Activated CD4-positive, alpha-beta T cell treated with anti-CD3 and anti-CD28 coated beads, Interleukin-10, Interleukin-2, amounts not matched to agents 100 ng/mL and 50 ng/mL, durations not matched to agents 16 hours and 8 hours (primary cell): ENCODE data around the gene SACS.
"Not testable (repeated sequence)": the region's sequence is repeated elsewhere in the genome, so short reads cannot be mapped to it uniquely, and the experiment has no call there.

ENCODE experiments used
- DNase-seq: peaks from one replicate; pipeline ENCODE4 v3.0.0-alpha.2; 2020

SACS gene

DNA sequence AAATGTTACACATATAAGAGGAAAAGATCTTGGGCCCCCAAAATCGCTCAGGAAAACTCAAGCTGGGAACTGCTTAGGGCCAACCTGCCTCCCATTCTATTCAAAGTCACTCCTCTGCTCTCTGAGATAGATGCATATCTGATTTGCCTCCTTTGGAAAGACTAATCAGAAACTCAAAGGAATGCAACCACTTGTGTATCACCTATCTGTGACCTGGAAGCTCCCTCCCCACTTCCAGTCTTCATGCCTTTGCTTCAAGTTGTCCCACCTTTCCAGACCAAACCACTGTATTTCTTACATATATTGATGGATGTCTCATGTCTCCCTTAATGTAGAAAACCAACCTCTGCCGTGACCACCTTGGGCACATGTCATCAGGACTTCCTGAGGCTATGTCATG, 32.3 kb downstream of the SACS start:
- DNase-seq: not testable (repeated sequence)

DNA sequence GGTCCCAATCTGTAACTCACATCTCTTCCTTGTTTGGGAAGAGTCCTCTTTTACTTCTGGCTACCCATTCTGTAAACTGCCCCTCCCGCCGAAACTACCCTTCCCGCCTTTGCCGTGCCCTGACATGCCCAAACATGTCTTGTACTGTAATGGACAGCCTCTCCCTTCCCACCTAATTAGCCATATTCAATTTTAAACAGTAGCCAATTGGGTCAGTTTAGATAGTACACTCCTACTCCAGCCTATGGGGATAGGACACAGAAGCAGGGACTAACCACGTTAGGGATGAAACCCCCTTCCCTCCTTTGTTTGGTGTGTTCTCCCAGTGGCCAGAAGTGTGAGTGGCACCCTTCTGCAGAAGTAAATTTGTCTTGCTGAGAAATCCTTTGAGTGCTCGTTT, 34.2 kb downstream of the SACS start:
- DNase-seq: no peak

DNA sequence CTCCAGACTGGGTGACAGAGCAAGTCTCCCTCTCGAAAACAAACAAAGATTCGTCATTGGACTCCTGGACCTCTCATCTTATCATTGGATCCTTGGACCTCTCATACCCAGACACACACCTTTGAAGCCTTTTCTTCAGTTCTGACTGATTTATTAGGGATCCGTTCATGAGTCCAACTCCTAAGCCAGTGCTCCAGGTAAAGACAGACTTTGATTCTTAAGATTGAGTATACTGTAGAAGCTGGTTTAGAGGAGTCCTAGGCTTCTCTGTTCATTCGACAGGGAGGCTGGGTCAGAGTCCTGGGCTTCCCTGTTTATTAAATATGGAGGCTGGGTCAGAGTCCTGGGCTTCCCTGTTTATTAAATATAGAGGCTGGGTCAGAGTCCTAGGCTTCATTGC, 38.7 kb downstream of the SACS start:
- DNase-seq: no peak

DNA sequence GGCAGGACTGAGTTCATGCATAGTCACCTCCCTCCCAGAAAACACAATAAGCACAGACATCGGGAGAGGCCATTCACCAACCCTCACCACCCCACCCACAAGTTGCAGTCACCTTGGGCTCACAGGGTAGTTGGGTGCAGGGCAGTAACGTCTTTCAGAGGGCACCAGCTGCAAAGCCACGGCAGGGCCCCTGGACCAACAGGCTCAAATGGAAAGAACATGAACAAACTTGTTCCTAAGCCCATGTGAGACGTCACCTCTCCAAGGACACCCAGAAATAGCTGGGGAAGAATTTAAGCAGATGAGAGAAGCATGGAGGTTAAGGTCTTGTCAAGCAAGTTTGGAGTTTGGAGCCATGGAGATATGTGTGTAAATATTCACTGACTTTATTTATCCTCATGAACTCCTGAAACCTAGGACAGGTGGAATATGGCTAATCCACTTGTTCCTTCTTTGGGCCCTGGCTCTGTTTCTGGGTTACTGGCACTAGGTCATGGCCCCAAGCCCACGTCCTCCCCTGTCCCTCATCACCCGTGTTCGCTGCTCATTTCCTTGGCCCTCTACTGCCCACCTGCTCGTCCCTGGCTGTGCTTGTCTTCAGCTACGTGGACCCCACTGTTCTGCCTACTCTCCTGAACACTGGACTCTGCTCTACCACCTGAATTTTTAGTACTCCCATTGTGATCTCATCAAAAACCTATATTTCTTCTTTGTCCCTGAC, 40.4 kb downstream of the SACS start:
- no peak for DNase-seq

DNA sequence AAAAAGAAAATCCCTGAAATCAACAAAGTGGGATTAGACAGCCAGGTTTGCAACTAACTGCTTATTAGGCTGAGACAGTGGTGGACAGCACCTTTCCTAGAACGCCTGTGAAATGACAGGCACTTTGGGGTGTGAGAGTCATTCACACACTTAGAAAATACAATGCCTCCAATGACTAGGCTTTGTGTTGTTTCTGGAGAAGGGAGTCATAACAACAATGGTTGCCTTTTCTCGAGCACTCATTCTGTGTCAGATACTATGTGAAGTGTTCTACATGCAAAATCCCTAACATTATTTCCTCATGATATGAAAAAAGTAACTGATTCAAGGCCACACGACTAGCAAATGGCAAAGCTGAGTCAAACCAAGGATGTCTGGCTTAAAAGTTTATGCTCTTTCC, 41.2 kb downstream of the SACS start:
- no peak for DNase-seq

DNA sequence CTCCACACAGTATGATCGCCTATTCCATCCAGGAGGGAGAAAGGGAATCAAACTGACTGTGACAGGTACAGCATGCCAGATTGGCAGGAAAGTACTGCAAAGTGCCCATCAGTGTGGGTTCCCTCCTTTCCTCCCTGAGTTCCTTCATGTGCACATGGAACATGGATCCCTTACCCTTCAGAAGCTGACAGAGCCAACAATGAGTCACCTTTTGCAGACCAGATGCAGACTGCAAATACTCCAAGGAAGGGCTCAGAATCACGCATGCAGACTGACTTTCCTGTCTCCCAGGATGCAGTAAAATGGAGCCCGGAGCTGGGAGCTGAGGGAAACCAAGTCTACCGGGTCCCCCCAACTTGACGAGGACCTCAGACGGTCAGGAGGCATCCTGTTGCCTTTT, 41.8 kb downstream of the SACS start:
- no peak for DNase-seq

DNA sequence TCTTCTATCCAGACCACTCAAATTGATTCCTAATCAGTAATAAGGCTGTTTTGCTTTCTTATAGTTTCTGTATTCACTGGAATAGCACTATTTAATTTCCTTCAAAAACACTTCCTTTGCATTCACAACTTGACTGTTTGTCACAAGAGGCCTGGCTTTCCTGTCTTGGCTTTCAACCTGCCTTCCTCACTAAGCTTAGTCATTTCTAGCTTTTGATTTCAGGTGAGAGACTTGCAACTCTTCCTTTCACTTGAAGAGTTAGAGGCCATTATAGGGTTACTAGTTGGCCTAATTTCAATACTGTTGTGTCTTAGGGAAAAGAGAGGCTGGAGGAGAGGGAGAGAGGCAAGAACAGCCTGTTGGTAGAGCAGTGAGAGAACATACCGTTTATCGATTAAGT, 47.0 kb downstream of the SACS start:
- peak; percentile 81 for DNase-seq

DNA sequence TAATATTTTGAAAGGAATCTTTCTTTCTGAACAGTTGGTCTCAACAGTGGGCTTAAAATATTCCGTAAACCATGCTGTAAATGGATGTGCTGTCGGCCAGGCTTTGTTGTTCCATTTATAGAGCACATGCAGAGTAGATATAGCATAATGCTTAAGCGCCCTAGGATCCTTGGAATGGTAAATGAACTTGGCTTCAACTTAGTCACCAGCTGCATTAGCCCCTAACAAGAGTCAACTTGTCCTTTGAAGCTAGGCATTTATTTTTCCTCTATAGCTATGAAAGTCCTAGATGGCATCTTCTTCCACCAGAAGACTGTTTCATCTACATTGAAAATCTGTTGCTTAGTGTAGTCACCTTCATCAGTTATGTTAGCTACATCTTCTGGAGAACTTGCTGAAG, 47.6 kb downstream of the SACS start:
- DNase-seq: no peak

DNA sequence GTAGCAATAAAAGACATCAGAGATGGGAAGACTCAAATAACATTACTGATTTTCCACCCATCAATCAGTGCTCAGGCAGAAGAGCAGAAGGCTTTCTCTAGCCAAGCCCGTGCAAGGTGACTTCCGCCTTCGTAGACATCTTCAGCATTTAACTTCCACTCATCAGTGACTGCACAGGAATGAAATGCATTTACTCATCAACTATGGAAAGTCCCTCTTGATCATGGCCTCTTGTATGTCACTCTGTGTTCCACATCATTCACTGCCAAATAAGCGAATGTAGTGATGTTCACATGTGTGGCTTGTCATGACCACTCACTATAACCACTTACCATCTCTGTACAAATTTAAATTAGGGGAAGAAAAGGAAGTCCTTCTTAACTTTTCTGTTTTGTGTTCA, 49.4 kb downstream of the SACS start:
- DNase-seq: peak; percentile 41

DNA sequence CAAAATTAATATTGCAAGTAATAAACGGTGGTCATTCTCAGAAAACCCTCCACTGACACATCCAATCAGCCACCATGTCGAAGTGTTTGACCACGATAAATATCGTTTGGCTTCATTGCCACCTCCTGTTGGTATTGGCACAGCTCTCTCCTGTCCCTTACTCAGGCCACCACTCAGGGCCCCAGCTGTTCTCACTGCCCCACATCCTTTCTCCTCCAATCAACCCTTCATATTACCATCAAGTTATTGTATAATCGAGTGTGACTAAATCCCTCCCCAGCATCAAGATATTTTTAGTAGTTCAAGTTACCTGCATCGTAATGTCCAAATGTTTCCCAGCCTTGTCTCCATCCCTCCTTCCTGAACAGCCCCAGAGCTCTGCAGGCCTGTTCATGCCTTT, 50.4 kb downstream of the SACS start:
- no peak for DNase-seq

DNA sequence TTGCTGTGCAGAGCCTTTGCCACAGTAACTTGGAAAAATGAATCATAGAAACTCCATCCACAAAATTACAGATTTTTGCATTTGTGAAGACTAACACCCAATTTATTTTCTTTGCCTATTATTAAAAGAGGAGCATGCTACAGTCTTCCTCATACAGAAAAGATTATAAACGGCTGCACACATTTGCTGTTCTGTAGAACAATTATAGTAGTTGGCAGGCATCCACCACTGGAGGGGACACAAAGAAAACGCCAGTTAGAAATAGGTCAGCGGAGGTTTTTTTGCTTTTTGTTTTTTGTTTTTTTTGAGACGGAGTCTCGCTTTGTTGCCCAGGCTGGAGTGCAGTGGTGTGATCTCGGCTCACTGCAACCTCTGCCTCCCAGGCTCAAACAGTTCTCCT, 51.6 kb downstream of the SACS start:
- no peak for DNase-seq

DNA sequence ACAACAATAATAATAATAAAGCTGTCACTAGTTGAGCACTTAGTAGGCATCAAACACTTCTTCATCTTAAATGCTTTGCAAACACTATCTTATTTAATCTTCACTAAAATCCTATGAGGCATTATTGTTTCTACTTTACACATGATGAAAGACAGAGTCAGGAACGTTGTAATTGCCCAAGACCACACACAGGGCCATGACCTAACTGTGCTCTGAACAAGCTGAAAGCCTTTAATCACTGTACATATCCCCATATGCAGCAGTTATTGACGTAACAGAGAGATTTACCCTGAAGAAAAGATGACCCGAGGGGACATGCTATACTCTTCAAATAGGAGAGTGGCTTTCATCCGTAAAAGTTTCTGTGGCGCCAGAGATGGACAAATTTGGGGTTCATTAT, 53.0 kb downstream of the SACS start:
- DNase-seq: no peak

DNA sequence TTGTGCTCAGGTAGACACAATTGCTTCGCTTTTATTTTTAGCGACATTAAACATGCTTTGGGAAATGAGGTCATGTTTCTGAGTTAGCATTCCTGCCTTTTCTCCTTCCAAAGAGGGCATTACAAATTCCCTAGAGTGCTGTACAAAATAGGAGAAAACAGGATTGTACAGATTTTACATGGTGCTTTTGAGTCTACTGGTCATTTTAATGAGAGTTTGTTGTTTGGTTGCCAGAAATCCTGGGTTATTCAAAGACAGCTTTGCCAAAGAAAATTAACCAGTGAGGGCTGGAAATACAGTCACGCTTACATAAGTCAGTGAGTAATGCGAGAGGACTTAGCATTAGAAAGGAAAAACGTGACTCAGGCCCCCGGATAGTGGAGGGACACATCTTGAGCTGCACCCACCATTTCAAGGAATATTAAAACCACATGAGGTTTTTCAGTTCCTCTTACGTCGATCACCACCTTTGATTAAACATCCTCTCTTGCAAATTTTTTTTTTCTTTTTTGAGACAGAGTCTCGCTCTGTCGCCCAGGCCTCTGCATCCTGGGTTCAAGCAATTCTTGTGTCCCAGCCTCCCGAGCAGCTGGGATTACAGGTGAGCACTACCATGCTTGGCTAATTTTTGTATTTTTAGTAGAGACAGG, 55.4 kb downstream of the SACS start:
- peak; percentile 76 for DNase-seq

DNA sequence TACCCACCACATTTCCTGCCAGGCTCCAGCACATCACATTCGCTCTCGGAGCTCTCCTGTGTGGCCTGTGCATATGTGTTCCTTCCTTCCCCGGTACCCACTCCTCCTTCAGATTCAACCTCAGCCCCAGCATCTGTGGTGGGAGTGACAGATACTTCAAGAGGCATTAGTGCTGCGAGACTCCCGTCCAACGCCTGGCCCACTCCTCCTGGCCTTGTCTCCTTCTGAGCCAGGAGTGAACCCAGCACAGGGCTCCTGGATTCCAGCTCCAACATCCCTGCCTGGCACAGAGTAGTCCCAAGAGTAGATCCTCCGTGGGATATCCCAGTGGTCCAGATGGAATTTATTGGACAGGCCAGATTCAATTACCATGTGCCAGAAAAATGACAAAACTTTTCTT, 55.9 kb downstream of the SACS start:
- no peak for DNase-seq

DNA sequence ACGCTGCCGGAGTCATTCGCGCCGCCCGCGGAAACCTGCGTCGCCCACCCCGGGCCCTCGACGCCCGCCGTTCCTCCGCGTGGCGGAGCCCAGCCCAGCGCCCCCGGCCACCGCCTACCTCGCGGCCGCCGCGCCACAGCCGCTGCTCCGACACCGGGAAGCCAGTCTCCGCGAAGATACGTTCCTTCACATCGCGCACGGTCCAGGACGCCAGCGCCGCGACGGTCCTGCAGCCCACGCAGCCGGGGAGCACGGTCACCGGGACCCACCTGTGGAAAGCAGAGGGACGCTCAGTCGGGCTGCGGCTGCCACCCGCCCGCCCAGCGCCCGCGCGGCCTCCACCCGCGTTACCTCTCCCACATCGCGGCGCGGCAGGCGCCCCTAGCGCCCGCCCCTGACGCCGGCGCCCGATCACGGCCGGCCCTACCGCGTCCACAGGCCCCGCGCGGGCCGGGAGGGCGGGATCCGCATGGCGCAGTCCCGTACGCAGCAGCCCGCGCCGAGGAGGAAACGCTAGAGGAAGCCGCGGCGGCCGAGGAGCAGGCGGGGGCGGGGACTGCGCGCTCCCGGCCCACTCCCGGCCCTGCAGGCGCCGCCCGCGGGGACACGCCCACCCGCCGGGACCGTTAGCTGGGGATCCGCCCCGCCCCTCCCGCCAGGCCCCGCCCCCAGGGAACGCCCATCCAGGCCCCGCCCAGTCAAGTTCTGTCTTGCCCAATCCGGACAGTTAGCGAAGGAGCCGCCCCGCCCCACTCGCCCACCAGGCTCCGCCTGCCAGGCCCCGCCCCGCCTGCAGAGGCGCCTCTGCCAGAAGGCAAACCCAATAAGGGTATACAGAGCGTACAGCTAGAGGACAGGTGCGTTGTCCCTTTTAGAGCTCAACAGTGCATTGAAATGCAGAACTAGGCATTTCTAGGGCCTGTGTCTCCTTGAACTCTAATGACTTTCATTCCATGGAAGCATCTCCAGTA, 58.2 kb downstream of the SACS start:
- DNase-seq: peak; percentile 97

DNA sequence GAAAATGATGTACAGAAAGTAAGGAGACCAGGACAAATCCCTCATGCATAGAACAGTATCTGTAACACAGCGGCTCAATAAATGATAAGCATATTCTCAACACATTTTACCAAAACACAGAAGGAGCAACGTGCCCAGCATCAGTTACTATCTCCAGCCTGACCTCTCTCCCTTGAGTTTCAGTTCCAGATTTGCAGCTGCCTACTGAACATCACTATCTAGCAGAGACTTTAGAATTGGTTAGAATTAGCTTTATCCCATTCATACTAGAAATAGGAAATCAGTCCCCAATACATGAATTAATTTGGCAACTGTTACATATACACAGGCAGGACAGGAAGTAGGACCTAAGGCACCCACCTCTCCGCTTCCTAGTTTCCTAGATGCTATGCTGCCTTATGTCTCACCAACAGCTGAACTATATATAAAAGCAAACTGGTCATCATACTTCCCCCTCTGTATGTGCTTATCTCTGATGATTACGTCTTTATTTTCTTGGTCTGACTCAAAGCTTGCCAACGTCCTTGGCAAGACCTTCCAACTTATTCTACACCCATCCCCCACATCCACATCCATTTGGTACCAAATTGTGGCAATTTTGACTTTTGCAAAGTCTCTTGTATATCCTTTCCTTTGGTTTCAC, 61.1 kb downstream of the SACS start:
- DNase-seq: peak; percentile 37

DNA sequence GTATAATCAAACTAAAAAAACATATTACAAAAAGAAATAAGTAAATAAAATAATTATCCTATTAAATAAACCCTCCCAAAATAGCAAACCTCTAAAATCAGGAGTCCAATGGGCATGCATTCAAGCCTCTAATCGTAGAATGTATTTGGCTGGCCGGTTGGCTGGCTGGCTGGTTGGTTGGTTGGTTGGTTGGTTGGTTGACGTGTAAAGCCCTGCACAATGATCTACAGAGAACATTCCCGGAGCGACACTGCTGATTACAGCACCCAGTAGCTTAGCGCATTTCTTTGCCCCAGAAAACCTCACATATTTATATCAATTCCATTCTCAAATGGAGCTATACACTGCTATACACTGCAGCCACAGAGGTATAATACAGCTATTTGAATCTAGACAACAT, 65.6 kb downstream of the SACS start:
- no peak for DNase-seq

DNA sequence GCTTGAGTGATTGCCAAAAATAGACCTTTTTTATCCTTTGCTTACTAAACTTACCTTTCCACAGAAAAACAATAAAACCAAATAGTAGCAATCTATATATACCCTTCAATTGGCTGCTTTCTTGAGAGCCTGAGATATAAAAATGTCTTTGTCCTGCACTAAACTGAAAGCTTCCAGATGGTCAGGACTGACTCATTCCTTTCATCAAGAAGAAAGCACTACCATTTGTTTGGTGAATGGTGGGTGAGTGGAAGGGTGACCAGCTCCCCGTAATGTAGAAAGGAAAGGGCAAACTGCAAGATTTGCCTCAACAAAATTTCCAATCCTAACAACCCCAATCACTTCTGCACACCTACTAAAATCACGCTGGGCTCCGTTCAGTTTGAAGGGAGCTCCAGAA, 67.8 kb downstream of the SACS start:
- DNase-seq: no peak

DNA sequence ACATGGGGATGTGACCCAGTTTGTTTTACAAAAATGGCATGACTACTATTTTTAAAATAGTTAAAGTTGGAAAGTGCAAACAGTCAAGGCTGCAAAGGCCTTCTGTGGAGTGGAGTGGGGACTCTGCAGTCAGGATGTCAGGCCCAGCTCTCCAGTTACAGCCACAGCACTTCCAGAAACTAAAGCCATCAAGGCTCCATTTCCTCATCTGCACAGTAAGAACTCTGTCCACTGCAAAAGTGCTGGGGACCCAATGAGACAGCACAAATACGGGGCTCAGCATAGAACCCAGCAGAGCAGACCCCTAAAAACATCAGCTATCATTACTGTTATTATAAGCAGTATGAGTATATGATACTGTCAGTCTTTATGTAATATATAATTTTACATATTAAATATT, 73.6 kb downstream of the SACS start:
- DNase-seq: no peak

DNA sequence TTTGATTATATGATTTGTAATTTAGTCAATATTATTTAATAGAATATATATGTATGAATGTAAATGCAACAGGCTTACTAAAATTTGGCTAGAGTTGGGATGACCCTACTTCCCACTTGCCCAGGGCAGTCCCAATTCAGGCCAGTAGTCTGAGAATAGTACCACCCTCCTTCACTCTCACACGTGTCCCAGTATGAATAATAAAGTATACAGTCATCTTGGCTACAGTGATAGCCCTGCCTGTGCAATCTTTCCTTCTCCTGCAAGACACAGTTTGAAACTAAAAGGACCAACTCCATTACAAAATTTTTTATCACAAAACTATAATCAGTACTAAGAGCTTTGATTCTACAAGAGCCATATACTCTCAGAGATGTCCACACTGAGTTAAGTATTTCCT, 76.2 kb downstream of the SACS start:
- no peak for DNase-seq

DNA sequence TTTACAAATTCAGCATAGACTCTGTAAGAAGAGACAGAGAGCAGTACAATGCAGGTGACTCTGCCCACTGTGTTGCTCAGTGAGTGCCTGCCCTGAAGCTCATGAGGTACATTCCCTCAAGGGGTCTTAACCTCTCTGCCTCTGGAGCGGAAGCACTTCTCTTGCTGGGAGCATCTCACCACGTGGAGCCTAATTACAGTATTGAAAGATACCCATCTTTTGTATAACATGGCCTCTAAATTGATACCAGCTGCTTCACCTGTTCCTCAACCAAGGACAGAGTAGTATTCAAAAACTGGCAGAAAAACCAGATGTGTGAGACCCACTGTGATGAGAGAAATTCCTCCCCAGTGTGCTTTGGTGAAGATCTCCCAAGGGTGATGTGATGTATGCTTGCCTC, 77.1 kb downstream of the SACS start:
- DNase-seq: no peak

DNA sequence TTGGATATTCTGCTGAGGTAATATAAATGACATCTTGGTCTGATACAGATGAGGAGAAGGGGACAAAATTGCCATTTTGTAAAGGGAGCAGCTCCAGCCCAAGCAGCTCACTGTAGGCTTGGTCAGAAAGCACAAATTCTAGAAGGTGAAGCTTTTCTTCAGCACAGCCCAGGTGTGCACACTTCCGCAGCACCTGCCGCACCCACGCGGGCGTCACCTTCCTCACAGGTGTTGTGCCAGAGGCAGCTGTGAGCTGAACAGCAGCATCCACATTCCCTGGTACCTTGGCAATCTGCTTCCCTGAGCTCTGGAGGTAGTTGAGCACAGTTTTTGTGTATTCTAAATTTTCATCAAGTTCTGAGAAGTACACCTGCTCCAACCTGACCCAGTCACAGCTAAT, 79.0 kb downstream of the SACS start:
- no peak for DNase-seq

DNA sequence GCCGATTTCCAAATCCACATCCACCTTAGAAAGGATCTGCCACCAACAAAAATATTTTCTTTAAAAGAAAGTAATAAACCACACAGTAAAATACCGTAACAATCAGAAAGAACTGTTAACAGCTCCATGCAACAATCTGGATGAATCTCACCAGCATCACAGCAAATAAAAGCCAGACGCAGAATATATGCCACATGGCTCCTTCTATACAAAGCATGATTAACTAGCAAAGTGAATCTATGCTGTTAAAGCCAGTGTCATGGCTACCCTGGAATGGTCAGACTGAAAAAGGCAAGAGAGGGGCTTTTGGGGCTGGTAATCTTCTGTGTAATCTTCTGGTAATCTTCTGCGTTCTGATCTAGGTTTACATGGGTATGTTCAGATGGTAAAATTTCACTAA, 81.3 kb downstream of the SACS start:
- no peak for DNase-seq
